A549 (cell line): ENCODE data around the gene SOX5.

Experiments used
- CTCF ChIP-seq: fragments of >200 bp; sonication (Bioruptor Twin); formaldehyde crosslinking; IDR thresholded peaks from 3 replicates; pipeline ENCODE4 v1.5.1; 2016
- ESRRA ChIP-seq: fragments of 150-350 bp; IDR thresholded peaks from 2 replicates; pipeline ENCODE4 v1.6.1; 2014; ENCODE audit warnings: mild to moderate bottlenecking, low read length, borderline replicate concordance
- MAFK ChIP-seq: fragments of 450-650 bp; IDR thresholded peaks from 2 replicates; pipeline ENCODE4 v1.6.1; 2014; ENCODE audit not compliant: partially characterized antibody
- MAZ ChIP-seq: fragments of 150-350 bp; IDR thresholded peaks from 2 replicates; pipeline ENCODE4 v1.6.1; 2014; ENCODE audit warnings: antibody characterized with exemption, low read depth, low read length, borderline replicate concordance
- PHF8 ChIP-seq: fragments of 200-600 bp; sonication (generic); IDR thresholded peaks from 2 replicates; pipeline ENCODE4 v1.6.1; 2016; ENCODE audit warnings: low read depth, mild to moderate bottlenecking, antibody characterized with exemption, moderate library complexity, borderline replicate concordance
- POLR2A ChIP-seq: IDR thresholded peaks from 2 replicates; pipeline ENCODE4 v1.6.1; 2012; ENCODE audit warnings: mild to moderate bottlenecking, low read length

- TF ChIP-seq MAZ (no peak), POLR2A (no peak), ESRRA (no peak), CTCF (no peak), PHF8 (no peak), MAFK (no peak)
These were observed 53.7 kb downstream of the SOX5 start for GRCh38 chr12:23895792-23896218.
